HG03066 (cell line): Measurements from ENCODE around the gene DGCR6.
"Not testable (repeated sequence)": the region's sequence is repeated elsewhere in the genome, so short reads cannot be mapped to it uniquely, and the experiment has no call there.

Source experiments
- ATAC-seq: cut with Tn5 transposase; IDR thresholded peaks from one replicate; pipeline ENCODE4 v1.9.1; 2021; ENCODE audit warnings: low read depth; ENCODE audit not compliant: unreplicated experiment

Gene DGCR6

DNA sequence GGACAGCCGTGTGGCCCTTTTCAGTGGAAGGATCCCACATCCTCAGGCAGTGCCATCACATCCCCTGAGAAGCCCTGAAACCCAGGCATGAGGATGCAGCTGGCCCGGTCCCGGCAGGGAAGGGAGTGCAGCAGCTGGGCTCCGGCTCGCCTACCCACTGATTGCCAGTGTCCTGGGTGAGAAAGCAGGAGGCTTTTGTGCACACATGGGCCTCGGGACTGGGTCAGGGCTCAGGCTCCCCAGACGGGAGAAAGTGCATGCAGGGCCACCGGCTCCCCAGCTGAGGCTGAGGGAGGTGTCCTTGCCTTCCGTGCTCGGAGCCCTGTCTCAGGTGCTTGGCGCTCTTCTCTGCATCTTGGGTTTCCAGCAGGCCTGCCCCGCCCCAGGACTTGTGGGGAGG is 53.6 kb downstream of the DGCR6 start:
- not testable (repeated sequence) for ATAC-seq

DNA sequence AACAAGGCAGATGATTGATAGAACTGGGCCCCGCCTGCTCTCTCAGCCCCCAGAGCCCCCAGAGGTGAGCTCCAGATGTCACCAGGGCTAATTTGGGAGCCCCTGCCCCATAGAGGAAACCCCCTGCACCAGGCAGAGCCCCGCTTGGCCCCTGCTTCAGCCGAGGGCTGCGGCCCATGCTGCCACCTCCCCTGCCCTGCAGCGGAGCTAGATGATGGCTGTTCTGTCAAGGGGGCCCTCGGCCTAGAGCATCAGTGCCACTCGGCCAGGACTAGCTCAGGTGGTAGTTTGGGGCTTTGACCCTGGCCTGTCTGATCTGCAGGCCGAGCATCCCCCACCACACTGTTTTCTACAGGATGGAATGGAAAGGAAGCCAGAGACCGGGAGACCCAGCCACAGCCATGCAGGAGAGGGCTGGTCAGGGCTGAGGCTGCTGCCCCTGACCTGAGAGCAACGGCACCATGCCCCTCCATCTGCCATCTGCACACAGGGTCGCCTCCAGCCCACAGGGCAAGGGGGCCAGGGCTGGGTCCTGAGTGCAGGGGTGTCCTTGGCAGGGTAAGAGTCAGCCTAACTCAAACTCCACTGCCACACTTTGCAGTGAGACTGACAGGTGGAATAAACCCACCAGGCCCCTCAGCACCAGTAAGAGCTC is 54.2 kb downstream of the DGCR6 start:
- ATAC-seq: not testable (repeated sequence)

DNA sequence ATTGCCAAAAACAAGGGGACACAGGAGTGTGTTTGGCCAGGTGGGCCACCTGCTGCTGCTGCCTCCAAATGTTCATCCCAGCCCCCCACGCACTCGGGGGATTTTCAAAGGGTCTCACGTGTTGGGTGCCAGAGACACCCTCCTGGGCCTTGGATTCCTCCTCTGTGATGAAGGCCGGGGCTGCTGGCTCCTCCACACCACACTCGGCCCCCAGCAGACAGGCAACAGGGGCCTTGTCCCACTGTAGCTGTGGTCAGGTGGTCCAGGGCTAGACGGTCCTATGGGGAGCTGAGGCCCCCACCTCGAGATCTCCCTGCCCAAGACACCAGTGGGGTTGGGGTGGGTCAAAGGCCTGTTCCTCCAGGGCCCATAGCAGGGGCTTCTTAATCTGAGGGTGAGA is 55.1 kb downstream of the DGCR6 start:
- ATAC-seq: not testable (repeated sequence)
